Hepatocyte (in vitro differentiated cells): Measurements from ENCODE around the gene AQP7. TPM values are rescaled to one million over a fixed set of nuclear protein-coding genes. Genes with fewer than 3 reads are reported as not detected.
A peak's percentile ranks its signal among the peaks of the same experiment; 100 is the strongest.
"Not testable (repeated sequence)": the region's sequence is repeated elsewhere in the genome, so short reads cannot be mapped to it uniquely, and the experiment has no call there.

Experiments
- DNase-seq: peaks from one replicate; pipeline ENCODE4 v3.0.0-alpha.2; 2016; ENCODE audit warnings: low spot score
- H2AFZ ChIP-seq: fragments of 200-600 bp; sonication (generic); 2 replicates; pipeline ENCODE4 v1.6.0; 2016; ENCODE audit warnings: antibody characterized with exemption, mild to moderate bottlenecking
- H3K27ac ChIP-seq: fragments of 200-600 bp; sonication (generic); 2 replicates; pipeline ENCODE4 v1.5.1; 2016; ENCODE audit warnings: mild to moderate bottlenecking
- H3K27me3 ChIP-seq: fragments of 200-600 bp; sonication (generic); 2 replicates; pipeline ENCODE4 v1.6.1; 2016
- H3K36me3 ChIP-seq: fragments of 200-600 bp; sonication (generic); replicated peaks from 2 replicates; pipeline ENCODE4 v1.5.1; 2016; ENCODE audit warnings: low read depth; ENCODE audit not compliant: insufficient read depth
- H3K4me1 ChIP-seq: fragments of 200-600 bp; sonication (generic); 2 replicates; pipeline ENCODE4 v1.5.1; 2016; ENCODE audit warnings: mild to moderate bottlenecking, moderate library complexity; ENCODE audit not compliant: insufficient read depth
- H3K4me2 ChIP-seq: fragments of 200-600 bp; sonication (generic); 2 replicates; pipeline ENCODE4 v1.6.0; 2016
- H3K4me3 ChIP-seq: fragments of 200-600 bp; sonication (generic); 2 replicates; pipeline ENCODE4 v1.5.1; 2016; ENCODE audit warnings: mild to moderate bottlenecking
- H3K79me2 ChIP-seq: fragments of 200-600 bp; sonication (generic); 2 replicates; pipeline ENCODE4 v1.6.0; 2017; ENCODE audit warnings: mild to moderate bottlenecking
- H3K9me2 ChIP-seq: fragments of 200-600 bp; sonication (generic); replicated peaks from 2 replicates; pipeline ENCODE4 v1.6.0; 2017; ENCODE audit warnings: mild to moderate bottlenecking; ENCODE audit not compliant: insufficient read depth
- H3K9me3 ChIP-seq: fragments of 200-600 bp; sonication (generic); 2 replicates; pipeline ENCODE4 v1.5.1; 2016; ENCODE audit warnings: low read depth, mild to moderate bottlenecking
- H4K20me1 ChIP-seq: fragments of 200-600 bp; sonication (generic); 2 replicates; pipeline ENCODE4 v1.6.0; 2016; ENCODE audit warnings: mild to moderate bottlenecking; ENCODE audit not compliant: insufficient read depth, poor library complexity, severe bottlenecking
- CTCF ChIP-seq: fragments of 200-600 bp; sonication (generic); IDR thresholded peaks from 2 replicates; pipeline ENCODE4 v1.5.1; 2016; ENCODE audit warnings: antibody characterized with exemption, mild to moderate bottlenecking; ENCODE audit not compliant: poor library complexity
- EZH2 ChIP-seq: fragments of 200-600 bp; sonication (generic); IDR thresholded peaks from 2 replicates; pipeline ENCODE4 v1.6.1; 2016; ENCODE audit warnings: antibody characterized with exemption, mild to moderate bottlenecking, borderline replicate concordance
- EZH2phosphoT487 ChIP-seq: fragments of 200-600 bp; sonication (generic); IDR thresholded peaks from one replicate; pipeline ENCODE4 v1.6.1; 2018; ENCODE audit warnings: antibody characterized with exemption, mild to moderate bottlenecking, low read depth, moderate library complexity; ENCODE audit not compliant: unreplicated experiment, severe bottlenecking
- WGBS: methylation state at CpG from one replicate; pipeline ENCODE4 v1.1.6; 2016; ENCODE audit warnings: low lambda C conversion rate; ENCODE audit errors: missing lambda C conversion rate; 5-methylcytosine and 5-hydroxymethylcytosine counted together
- polyA plus RNA-seq: library from polyadenylated mRNA; unstranded; fragments of >200 nt; fragmentation: Nextera tagmentation; extraction: Ambion mirVana; gene quantifications from 2 replicates; pipeline ENCODE4 v1.2.1, GENCODE V29; 2016
- total RNA-seq: library from RNA; depleted of rRNA; stranded (reverse); fragments of >200 nt; gene quantifications from 2 replicates; pipeline ENCODE4 v1.2.3, GENCODE V29; 2014

The AQP7 gene
- total and polyA plus RNA-seq, 2 experiments from 2014 or later: 11.2 to 16.6 TPM

- H4K20me1 ChIP-seq: no peaks in the 10 kb centered on the region
- H3K27ac ChIP-seq: peak overlapping the region; percentile 86
- H3K4me2 ChIP-seq: peak overlapping the region; percentile 68
- no peak for DNase-seq
- no peaks in the 10 kb centered on the region for H3K27me3 ChIP-seq
- no peaks in the 10 kb centered on the region for H3K79me2 ChIP-seq
- H3K4me3 ChIP-seq: no peak overlapping the region
- TF ChIP-seq EZH2 (no peak), CTCF (no peak), EZH2phosphoT487 (no peak)
- WGBS: 87% methylated on average over 11 of the region's 11 CpGs
- no peak overlapping the region for H2AFZ ChIP-seq
- H3K9me3 ChIP-seq: no peaks in the 10 kb centered on the region
- H3K4me1 ChIP-seq: peaks cover 21% of the 10 kb centered on the region
- H3K36me3 ChIP-seq: no peaks in the 10 kb centered on the region
- no peaks in the 10 kb centered on the region for H3K9me2 ChIP-seq
Observed at GRCh38 chr9:33393581-33393980, 8.8 kb downstream of the AQP7 start.

- H3K27me3 ChIP-seq, H3K9me2 ChIP-seq, H4K20me1 ChIP-seq, H3K36me3 ChIP-seq, H3K9me3 ChIP-seq, H2AFZ ChIP-seq, DNase-seq, H3K79me2 ChIP-seq, H3K4me3 ChIP-seq: not testable (repeated sequence)
- peaks cover 21% of the 10 kb centered on the region for H3K4me1 ChIP-seq
- H3K27ac ChIP-seq: peak overlapping the region; percentile 86
- 65% methylated on average over 7 of the region's 7 CpGs for WGBS
- peak overlapping the region; percentile 68 for H3K4me2 ChIP-seq
Observed at GRCh38 chr9:33392591-33393021, 9.8 kb downstream of the AQP7 start.

- H3K36me3 ChIP-seq, H4K20me1 ChIP-seq, H2AFZ ChIP-seq, H3K79me2 ChIP-seq, H3K4me3 ChIP-seq, H3K27me3 ChIP-seq, H3K9me2 ChIP-seq, H3K9me3 ChIP-seq: not testable (repeated sequence)
- H3K4me1 ChIP-seq: peaks cover 21% of the 10 kb centered on the region
- peak overlapping the region; percentile 93 for H3K27ac ChIP-seq
- H3K4me2 ChIP-seq: peak overlapping the region; percentile 58
- peak; percentile 88 for DNase-seq
- 2% methylated on average over 7 of the region's 9 CpGs for WGBS
Observed at GRCh38 chr9:33391111-33391771, 11.1 kb downstream of the AQP7 start.

- no peak for TF ChIP-seq EZH2
- TF ChIP-seq CTCF: no peak
- no peak for TF ChIP-seq EZH2phosphoT487
- Histone ChIP-seq H4K20me1 (no peaks in the 10 kb centered on the region), H3K9me3 (no peaks in the 10 kb centered on the region), H3K27ac (no peak overlapping the region), H3K4me2 (no peak overlapping the region), H3K79me2 (no peaks in the 10 kb centered on the region), H3K9me2 (no peaks in the 10 kb centered on the region), H3K4me3 (no peak overlapping the region), H3K36me3 (no peaks in the 10 kb centered on the region), H2AFZ (no peak overlapping the region), H3K27me3 (no peaks in the 10 kb centered on the region), H3K4me1 (peaks cover 18% of the 10 kb centered on the region)
- DNase-seq: no peak
- 80% methylated on average over 15 of the region's 15 CpGs for WGBS
Observed at GRCh38 chr9:33388110-33388994, 14.0 kb downstream of the AQP7 start.

- not testable (repeated sequence) for H4K20me1 ChIP-seq, H3K9me3 ChIP-seq, H2AFZ ChIP-seq, H3K27ac ChIP-seq, H3K4me3 ChIP-seq, H3K36me3 ChIP-seq, H3K4me2 ChIP-seq, H3K9me2 ChIP-seq, H3K79me2 ChIP-seq, DNase-seq, H3K27me3 ChIP-seq
- peaks cover 15% of the 10 kb centered on the region for H3K4me1 ChIP-seq
- WGBS: 88% methylated on average over 9 of the region's 9 CpGs
Observed at GRCh38 chr9:33386998-33387397, 15.4 kb downstream of the AQP7 start.

GRCh38 chr9:33386641-33386996, 15.7 kb downstream of the AQP7 start:
- H3K27me3 ChIP-seq, H3K4me3 ChIP-seq, H3K79me2 ChIP-seq, DNase-seq, H3K9me2 ChIP-seq, H3K4me2 ChIP-seq, H4K20me1 ChIP-seq, H3K27ac ChIP-seq, H2AFZ ChIP-seq, H3K36me3 ChIP-seq, H3K9me3 ChIP-seq: not testable (repeated sequence)
- 90% methylated on average over 10 of the region's 14 CpGs for WGBS
- H3K4me1 ChIP-seq: peaks cover 11% of the 10 kb centered on the region
